ENCODE data around the gene BOC.
A peak's percentile ranks its signal among the peaks of the same experiment; 100 is the strongest.

The BOC gene

DNA sequence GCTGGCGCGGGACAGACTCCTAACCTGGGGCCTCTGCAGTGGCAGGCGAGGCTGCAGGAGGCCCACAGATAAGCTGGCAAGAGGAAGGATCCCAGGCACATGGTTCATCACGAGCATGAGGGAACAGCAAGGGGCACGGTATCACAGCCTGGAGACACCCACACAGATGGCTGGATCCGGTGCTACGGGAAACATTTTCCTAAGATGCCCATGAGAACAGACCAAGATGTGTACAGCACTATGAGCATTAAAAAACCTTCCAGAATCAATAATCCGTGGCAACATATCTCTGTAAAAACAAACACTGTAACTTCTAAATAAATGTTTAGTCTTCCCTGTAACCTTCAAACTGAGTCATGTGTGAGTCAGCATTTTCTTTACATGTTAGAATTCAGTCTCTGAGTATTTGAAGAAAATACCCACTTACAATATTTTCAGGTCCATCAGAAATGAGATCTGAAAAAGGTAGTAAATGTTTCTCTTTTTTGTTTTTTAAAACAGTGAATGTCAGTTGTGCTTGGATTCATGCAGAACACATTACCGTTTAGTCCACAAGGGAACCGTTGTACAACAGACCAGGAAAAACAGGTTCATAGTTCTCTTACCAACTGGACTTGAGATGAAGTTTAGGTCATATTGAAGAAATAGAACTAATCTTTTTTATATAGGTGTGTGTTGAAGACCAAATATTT lies 75.9 kb downstream of the BOC start:
- DNase-seq (ENCODE audit: low spot score), result no peak

DNA sequence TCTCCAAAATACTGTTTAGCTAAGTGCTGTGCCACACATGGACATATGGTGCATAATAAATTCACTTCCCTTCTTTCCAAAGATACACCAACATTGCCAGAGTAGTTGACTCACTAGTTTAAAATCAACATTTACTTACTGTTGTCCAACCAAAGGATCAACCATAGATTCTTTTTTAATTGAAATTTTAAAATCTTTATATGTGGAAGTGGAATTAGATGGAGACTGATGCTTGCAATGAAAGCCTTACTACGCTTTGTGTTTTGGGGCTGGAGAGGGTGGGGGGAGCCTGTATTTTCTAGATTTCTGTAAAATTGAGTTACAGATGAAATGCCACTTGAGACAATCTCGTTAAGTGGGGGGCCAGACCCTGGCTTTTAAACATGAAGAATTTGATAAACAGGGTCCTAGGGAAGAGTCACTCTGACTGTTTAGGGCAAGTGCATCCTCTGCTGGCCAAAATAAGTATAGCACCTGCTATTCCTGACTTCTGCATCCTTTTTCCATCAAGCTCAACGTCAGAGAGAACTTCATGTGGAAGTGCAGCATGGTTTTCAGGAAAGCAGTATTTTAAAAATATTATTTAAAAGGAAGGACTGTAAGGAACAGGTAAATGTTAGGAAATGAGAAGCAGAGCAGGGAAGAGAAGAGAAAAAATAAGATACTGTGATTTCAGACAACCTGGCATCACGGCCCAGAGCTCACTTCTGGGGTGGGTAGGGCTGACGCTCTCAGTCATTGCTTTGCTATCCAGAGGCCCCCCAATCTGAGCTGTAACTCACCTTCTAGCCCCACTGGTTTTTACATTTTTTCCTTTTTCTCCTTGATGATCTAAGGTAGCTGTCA lies 76.7 kb downstream of the BOC start:
- peak; percentile 70 for DNase-seq (ENCODE audit: low spot score)

DNA sequence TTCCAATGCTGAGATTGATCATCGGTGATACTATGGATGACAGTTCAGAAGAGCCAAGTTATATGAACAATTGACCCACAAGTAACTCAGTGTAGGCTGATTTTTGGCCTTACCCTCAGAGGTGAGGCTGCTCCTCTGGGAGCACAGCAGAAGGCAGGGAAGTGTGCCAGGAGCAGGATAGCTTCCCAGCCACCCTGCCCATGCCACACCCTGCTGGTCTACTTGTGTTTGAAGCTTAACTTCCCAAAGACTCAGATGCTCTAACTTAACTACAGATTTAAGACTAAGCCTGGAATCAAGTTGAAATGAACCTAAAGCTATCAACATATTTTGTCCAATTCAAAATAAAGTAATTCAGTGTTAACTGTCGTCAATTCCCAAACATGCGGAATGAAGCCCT lies 77.5 kb downstream of the BOC start:
- no peak for DNase-seq (ENCODE audit: low spot score)

DNA sequence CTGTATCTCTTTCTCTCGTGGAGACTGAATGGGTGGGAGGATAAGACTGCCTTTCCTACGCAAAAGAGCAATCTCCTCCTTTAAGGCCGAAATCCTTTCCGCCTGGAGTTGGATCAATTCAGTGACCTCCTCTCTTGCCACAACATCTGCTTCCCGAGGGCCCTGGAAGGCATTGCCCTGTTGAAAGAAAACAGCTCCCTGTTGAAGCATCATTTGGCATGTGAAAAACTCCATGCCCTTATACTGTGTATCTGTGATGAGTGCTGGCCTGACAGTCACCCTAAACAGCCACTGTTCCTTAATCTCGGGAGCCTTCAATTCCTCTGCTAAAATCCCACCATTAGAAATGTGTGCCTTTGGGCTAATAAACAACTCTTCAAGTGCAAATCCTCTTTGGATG lies 80.2 kb downstream of the BOC start:
- DNase-seq (ENCODE audit: low spot score), result no peak

DNA sequence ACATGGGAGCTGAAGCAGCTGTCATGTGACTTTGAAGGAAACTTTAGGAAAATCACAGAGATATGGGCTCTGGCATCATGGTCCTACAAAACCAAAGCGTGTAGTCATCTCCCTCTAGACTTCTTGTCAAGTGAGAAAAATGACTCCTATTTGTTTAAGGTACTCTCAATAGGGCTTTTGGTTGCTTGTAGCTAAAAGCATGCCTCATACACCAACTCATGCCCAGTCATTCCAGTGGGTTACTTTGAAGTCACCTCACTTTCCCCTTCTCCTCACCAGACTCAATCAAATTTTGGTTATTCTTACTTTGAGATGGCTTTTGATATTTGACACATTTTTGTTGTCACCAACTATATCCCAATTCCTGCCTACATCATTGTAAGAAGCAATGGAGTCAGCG lies 81.6 kb downstream of the BOC start:
- DNase-seq (ENCODE audit: low spot score), result no peak

DNA sequence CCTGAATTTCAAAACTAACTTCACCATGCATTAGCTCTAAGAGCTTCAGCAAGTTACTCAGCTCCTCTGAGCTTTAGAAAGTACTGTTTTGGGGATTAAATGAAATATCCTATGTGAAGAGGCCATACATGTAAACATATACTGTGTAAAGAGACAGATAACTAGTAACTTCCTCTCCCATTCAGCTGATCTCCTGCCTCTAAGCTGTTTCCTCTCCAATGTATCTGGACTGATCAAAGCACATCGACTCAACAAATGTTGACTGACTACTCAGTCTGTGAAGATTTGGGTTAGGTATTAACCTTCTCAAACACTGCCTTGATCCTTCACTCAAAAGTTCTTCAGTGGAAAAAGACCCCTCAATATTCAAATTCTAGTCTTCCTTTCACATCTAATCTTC lies 82.0 kb downstream of the BOC start:
- no peak for DNase-seq (ENCODE audit: low spot score)

DNA sequence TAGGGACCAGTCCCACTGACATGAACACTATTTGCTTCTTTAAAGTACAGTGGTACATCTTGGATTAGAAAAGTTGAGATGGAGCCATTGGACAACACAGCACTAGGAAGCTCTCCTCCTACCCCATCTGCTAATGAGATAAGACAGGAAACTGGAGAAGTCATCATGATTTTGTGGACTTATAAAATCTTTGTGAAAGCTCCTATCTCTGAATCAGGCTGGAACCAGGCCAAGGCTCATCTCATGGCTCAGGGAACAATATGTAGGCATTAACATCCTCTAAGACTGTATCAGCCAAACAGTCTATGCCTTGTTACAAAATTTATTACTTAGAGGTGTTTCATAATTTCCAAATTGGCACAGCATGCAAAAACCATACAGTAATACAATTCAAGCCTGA lies 84.1 kb downstream of the BOC start:
- no peak for DNase-seq (ENCODE audit: low spot score)

DNA sequence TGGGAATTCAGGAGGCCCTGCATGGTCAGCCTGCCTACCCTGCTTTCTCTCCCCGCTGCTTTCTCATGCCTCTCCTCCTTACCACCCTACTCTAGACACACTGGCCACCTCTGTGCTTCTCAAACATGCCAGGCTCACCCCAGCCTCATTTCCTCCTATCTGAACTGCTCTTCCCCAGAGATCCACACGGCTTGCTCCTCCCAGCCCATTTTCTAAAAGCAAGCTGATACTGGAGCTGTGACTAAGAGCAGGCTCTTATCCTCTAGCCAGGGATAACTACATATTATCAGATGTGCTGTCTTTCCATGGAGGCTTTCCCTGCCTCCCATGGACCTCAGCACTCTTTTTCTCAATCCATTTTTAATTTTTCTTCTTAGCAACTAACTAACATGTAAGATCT lies 85.9 kb downstream of the BOC start:
- DNase-seq (ENCODE audit: low spot score), result no peak

DNA sequence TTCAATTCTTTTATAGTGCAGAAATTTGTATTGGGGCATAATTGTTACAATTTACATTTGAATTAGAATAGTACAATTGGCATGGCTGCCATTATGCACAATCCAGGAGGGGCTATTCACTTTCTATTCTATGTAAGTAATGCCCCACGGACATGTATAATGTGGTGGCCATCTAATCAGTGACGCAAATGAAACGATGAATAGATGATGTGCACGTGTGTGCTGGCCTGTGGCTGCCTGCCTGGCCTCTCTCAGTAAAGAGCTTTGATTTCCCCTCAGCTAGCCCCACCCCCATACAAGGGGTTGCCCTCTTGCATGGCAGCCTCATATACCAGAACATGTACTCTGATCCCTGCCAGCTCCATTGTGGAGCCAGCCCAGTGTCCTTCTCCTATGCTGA lies 86.5 kb downstream of the BOC start:
- no peak for DNase-seq (ENCODE audit: low spot score)

DNA sequence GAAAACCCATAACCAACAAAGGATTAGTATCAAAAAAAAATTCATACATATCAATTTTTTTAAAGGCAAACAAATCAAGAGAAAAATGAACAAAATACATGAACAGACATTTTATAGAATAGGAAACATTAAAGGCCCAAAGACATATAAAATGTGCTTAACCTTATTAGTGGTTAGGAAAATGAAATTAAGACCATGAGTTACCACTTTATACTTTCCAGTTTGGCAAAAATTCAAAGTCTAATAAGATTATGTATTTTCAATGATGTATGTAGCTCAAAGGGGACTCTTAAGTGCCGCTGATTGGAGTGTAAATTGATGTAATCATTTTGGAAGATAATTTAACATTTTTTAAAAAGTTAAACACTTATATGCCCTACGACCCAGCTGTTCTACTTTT lies 89.2 kb downstream of the BOC start:
- no peak for DNase-seq (ENCODE audit: low spot score)

DNA sequence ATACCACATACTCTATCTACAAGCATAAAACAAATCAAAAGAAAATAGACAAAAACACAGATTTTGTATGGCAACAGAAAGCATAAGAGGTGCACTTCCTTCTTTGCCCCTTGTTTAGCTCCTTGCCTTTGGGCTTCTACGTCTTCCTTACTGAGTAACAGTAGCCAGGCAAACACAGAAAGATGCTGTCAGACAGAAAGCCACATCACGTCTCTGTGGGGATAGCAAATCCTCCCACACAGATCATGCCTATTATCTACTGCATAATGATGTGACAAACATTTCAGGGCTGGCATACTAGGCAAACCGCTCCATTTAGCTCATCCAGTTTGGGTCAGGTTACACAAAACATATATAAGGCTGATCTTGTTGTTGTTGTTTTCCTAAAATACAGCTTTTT lies 92.7 kb downstream of the BOC start:
- DNase-seq (ENCODE audit: low spot score), result no peak

DNA sequence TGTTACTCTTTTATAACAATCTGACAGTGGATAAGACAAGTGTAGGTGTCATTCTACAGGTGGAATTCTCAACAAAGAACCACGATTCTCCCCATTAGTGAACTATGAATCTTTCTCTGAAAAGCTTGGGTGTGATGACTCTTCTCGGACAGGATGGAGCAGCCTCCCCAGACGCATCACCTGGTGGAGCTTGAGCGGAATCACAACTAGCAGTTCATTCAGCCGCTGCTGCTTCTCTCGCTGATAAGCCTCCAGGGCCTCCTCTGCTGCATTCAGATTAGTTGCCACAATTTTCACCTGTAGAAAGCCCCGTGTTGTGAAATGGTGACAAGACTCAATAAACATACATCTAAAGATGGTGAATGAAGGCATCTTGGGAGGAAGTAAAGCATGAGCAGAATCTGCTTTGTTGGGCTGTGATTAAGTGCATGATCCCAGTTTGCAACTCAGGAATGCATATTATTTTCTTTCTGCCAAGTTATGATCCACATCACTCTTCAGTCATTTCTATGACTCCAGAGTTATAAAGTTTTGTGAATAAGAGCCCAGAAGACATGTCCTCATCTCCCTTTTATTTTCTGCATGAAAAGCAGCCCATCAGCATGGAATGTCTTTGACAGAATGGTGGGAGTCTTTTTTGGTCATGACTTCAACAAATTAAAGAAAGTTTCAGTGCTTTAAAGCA lies 93.6 kb downstream of the BOC start:
- DNase-seq (ENCODE audit: low spot score), result peak; percentile 53

DNA sequence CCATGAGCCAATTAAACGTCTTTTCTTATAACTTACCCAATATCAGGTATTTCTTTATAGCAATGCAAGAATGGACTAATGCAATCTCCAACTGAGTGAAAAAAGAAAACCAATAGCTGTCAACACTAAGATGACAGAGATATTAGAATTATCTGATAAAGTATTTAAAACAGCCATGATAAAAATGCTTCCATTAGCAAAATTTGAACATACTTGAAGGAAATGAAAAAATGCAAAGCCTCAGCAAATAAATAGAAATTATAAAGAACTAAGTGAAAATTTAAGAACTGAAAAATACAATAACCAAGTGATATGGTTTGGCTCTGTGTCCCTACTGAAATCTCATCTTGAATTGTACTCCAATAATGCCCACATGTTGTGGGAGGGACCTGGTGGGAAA lies 99.6 kb downstream of the BOC start:
- DNase-seq (ENCODE audit: low spot score), result no peak

DNA sequence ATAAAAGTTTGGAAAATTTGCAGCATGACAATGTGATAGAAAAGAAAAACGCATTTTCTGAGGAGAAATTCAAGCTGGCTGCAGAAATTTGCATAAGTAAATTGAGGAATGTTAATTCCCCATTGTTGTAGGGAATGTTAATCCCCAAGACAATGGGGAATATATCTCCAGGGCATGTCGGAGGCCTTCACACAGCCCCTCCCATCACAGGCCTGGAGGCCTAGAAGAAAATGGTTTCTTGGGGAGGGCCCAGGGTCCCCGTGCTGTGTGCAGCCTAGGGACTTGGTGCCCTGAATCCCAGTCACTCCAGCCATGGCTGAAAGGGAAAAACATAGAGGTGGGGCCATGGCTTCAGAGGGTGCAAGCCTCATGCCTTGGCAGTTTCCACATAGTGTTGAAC lies 101.1 kb downstream of the BOC start:
- no peak for DNase-seq (ENCODE audit: low spot score)

DNA sequence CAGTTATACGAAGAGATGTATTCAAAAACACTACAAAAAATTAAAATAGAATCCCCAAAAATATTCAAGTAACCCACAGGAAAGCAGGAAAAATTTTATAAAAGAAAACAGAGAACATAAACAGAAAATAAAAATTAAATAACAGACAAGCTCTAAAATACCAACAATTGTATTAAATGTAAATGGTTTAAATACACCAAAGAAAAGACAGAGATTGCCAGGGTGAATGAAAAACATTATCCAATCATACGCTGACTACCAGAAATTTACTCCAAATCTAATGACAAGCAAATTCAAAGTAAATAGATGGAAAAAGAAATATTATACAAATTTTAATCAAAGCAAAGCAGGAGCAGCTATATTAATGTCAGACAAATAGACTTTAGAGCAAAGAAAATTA lies 103.6 kb downstream of the BOC start:
- DNase-seq (ENCODE audit: low spot score), result no peak

DNA sequence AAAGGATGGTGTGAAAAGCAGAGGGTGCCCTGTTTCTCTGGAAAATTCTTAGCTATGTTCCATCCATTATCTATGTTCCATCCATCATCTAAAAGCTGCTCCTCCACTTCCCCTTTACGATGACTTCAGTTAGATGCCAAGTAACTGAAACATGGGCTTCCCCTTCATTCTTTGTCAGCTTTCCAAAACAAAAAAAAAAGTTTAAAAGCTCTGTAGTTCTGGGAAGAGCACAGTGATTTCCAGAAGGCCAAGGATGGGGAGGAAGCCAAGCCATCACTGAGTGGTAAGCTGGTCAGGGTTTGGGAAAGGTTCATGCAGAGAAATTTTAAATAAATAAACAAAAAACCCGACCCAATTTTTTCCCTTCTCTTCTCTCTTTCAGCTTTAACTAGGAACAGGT lies 118.4 kb downstream of the BOC start:
- no peak for DNase-seq (ENCODE audit: low spot score)

DNA sequence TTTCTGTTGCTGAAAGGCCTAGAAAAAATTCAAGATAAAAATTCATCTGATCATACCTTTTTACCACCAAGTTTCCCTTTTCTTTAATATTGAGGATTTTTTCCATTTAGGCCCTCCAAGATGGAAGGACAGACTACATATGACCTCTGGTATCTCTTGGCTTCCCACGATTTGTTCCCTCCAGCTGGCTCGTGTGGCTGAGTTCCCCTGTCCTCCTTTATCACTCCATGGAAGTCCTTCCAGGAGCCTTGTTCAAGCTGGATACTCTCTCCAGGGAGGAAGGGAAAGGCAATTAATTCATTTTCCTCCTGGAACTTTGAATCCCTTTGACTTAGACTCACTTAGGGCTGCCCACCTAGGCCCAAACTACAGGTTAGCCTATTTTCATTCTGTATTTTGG lies 119.4 kb downstream of the BOC start:
- no peak for DNase-seq (ENCODE audit: low spot score)

DNA sequence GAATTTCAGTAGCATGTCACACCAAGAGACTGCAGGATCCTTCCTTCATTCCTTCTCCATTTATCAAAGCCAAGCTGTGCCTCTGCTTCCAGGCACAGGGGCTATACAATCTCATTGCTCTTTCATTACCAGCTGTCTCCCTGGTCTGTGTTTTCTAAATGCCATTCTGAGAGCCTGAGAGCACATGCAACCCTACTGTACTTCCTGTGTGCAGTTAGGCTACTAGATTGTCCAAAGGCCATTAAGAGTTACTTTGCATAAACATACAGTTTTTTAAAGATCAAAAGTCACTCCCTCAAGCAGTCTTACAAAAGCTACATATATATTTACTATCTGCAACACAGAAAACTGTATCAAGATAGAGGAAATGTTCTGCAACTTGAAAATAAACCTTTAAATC lies 119.8 kb downstream of the BOC start:
- DNase-seq (ENCODE audit: low spot score), result no peak
